ENCODE data around the gene GBX1. TPM values are rescaled to one million over a fixed set of nuclear protein-coding genes. Genes with fewer than 3 reads are reported as not detected.

Gene GBX1
- total RNA-seq, 1 experiment from 2014 or later: not detected

DNA sequence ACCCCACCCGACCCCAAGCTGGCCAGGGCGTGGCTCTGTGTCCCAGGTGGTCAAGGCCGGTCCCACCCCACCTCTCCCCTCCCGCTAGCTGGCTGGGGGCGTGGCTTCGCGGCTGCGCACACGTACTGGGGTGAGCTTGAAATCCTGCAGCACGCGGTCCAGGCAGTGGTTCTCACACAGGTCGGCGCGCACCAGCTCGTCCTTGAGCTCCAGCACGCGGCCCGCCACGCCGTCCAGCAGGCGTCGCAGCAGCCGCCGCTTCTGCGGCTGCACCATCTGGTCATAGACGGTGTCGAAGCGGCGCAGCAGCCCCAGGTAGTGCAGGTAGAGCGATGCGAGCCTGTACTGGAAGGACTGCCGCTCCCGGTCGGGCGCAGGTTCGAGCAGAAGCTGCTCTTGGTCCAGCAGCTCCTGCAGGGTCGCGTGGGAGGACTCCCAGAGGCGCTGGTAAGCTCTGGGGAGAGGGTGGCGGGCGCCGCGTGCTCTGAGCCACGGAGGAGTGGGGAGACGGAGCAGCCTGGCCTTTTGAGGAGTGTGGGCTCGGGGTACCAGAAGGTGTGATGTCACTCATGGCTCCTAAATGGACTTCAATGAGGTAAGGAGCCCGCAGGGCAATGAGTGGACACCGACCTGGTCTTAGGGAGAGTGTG, 37.0 kb upstream of the GBX1 start:
- no peaks in the 10 kb centered on the region for H3K9me3 Mint-ChIP-seq
- no peak overlapping the region for H3K4me3 Mint-ChIP-seq
- no peaks in the 10 kb centered on the region for H3K23me2 ChIP-seq (ENCODE audit: insufficient read length, low read depth, low read length, poor library complexity, severe bottlenecking)
- H2BK20ac ChIP-seq (ENCODE audit: low read depth, low read length, poor library complexity, severe bottlenecking): no peak overlapping the region
- no peaks in the 10 kb centered on the region; a peak in 1 of 7 replicates for H3K36me3 Mint-ChIP-seq (ENCODE audit: insufficient read depth in 1 of 3, low read depth in 3 of 3)
- no peak overlapping the region for H3K4me2 ChIP-seq (ENCODE audit: insufficient read depth, insufficient read length, low read length)
- H3K18ac ChIP-seq (ENCODE audit: insufficient read length, low read depth, low read length): no peak overlapping the region
- H3K14ac ChIP-seq (ENCODE audit: insufficient read depth, low read length): no peak overlapping the region; the same call in 1 of the 2 replicates
- H3K4me1 ChIP-seq (ENCODE audit: insufficient read depth, low read length): no peaks in the 10 kb centered on the region; the same call in 1 of the 2 replicates
- no peak overlapping the region for H3K27ac Mint-ChIP-seq
- H4K91ac ChIP-seq (ENCODE audit: insufficient read length, low read depth, low read length): no peak overlapping the region
- H4K8ac ChIP-seq (replicated peaks; ENCODE audit: insufficient read length, low read depth, low read length): no peak overlapping the region
- H3K27ac ChIP-seq (ENCODE audit: insufficient read length, low read depth, low read length): no peak overlapping the region
- H2BK15ac ChIP-seq (ENCODE audit: low read depth, low read length): no peak overlapping the region
- no peaks in the 10 kb centered on the region for H3K27me3 ChIP-seq (ENCODE audit: insufficient read depth, low read length)
- no peak overlapping the region for H2BK12ac ChIP-seq (ENCODE audit: insufficient read length, low read depth, low read length)
- no peak overlapping the region for H2AK5ac ChIP-seq (ENCODE audit: insufficient read length, low read length)
- H3K9me3 ChIP-seq (ENCODE audit: control insufficient read depth, low read depth, low read length): no peaks in the 10 kb centered on the region
- peaks cover under 1 to 2% of the 10 kb centered on the region in 2 experiments for H3K4me1 Mint-ChIP-seq
- H3K79me1 ChIP-seq (ENCODE audit: insufficient read depth, low read depth, low read length, poor library complexity, severe bottlenecking): no peaks in the 10 kb centered on the region
- no peak overlapping the region for H2BK5ac ChIP-seq (ENCODE audit: insufficient read length, low read length)
- WGBS (ENCODE audit: extremely low coverage, insufficient read length, low lambda C conversion rate): no CpG with 5 or more reads among the region's 48 CpGs
- no peak overlapping the region for H4K5ac ChIP-seq (ENCODE audit: insufficient read length, low read depth, low read length)
- peaks cover 3% of the 10 kb centered on the region for H4K20me1 ChIP-seq (ENCODE audit: control insufficient read depth, insufficient read depth, insufficient read length)
- peaks cover 51% of the 10 kb centered on the region for H3K27me3 Mint-ChIP-seq (ENCODE audit: low read depth)
- no peak overlapping the region for H3K9ac ChIP-seq (ENCODE audit: extremely low read depth, insufficient read length, low read length)
- H3K4ac ChIP-seq (ENCODE audit: low read depth, low read length): no peak overlapping the region
- no peak overlapping the region for H3K56ac ChIP-seq (ENCODE audit: insufficient read length, low read depth, low read length)
- TF ChIP-seq, protein P1, sequence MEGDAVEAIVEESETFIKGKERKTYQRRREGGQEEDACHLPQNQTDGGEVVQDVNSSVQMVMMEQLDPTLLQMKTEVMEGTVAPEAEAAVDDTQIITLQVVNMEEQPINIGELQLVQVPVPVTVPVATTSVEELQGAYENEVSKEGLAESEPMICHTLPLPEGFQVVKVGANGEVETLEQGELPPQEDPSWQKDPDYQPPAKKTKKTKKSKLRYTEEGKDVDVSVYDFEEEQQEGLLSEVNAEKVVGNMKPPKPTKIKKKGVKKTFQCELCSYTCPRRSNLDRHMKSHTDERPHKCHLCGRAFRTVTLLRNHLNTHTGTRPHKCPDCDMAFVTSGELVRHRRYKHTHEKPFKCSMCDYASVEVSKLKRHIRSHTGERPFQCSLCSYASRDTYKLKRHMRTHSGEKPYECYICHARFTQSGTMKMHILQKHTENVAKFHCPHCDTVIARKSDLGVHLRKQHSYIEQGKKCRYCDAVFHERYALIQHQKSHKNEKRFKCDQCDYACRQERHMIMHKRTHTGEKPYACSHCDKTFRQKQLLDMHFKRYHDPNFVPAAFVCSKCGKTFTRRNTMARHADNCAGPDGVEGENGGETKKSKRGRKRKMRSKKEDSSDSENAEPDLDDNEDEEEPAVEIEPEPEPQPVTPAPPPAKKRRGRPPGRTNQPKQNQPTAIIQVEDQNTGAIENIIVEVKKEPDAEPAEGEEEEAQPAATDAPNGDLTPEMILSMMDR (conservative IDR thresholded peaks at IDR 0.05): no peak
- no peak for DNase-seq
- H3T11ph ChIP-seq (ENCODE audit: low read length): no peak overlapping the region
- no peak overlapping the region for H3K23ac ChIP-seq (ENCODE audit: insufficient read length, low read depth, low read length)
- H3K79me2 ChIP-seq (ENCODE audit: insufficient read depth, low read length): no peaks in the 10 kb centered on the region
- no peak overlapping the region for H2AFZ ChIP-seq (ENCODE audit: low read length)
- no peak overlapping the region for H2BK120ac ChIP-seq (ENCODE audit: low read depth, low read length, poor library complexity, severe bottlenecking)
